ENCODE results near the gene CYBA. TPM values are rescaled to one million over a fixed set of nuclear protein-coding genes. Genes with fewer than 3 reads are reported as not detected.
"Not testable (repeated sequence)": the region's sequence is repeated elsewhere in the genome, so short reads cannot be mapped to it uniquely, and the experiment has no call there.

Gene CYBA
- total RNA-seq, 2 donors from 2014 or later: 126 to 177 TPM

GRCh38 chr16:88672776-88673175, 21.9 kb upstream of the CYBA start:
- Histone ChIP-seq H3K27me3 (no peaks in the 10 kb centered on the region), H3K27ac (no peak overlapping the region), H3K4me1 (no peaks in the 10 kb centered on the region), H3K4me3 (no peak overlapping the region), H3K36me3 (replicated peaks in 1 of 2; ENCODE audit: insufficient read depth in 1 of 2, low read depth in 2 of 2) (no peaks in the 10 kb centered on the region), H3K9me3 (no peaks in the 10 kb centered on the region)
- intact Hi-C loops (cut with DNase I): no loop called here
- TF ChIP-seq, protein P1, sequence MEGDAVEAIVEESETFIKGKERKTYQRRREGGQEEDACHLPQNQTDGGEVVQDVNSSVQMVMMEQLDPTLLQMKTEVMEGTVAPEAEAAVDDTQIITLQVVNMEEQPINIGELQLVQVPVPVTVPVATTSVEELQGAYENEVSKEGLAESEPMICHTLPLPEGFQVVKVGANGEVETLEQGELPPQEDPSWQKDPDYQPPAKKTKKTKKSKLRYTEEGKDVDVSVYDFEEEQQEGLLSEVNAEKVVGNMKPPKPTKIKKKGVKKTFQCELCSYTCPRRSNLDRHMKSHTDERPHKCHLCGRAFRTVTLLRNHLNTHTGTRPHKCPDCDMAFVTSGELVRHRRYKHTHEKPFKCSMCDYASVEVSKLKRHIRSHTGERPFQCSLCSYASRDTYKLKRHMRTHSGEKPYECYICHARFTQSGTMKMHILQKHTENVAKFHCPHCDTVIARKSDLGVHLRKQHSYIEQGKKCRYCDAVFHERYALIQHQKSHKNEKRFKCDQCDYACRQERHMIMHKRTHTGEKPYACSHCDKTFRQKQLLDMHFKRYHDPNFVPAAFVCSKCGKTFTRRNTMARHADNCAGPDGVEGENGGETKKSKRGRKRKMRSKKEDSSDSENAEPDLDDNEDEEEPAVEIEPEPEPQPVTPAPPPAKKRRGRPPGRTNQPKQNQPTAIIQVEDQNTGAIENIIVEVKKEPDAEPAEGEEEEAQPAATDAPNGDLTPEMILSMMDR (IDR thresholded peaks at IDR 0.05): peak in 3 of 7 experiments; percentile 12 to 42 (median 27)
- TF ChIP-seq POLR2A (IDR thresholded peaks at IDR 0.05): no peak
- no peak for ATAC-seq
- DNase-seq: peak in 1 of 4 donors; percentile 42
- WGBS, 2 donors: 59 to 63% methylated on average over 11 of the region's 11 CpGs

DNA sequence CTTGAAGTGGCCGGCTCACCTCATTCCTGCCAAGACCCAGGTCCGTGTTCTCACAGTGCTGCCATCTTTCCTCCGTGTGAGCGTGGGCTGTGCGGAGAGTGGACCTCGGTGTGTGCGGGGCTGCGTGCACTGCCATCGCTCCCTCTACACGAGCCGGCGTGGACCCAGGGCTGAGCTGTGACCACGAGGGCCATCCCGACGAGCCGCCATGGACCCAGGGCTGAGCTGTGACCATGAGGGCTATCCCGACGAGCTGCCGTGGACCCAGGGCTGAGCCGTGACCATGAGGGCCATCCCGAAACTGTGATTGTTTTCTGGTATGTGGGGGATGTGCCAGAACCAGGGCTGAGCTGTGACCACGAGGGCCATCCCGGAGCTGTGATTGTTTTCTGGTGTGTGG, 21.0 kb upstream of the CYBA start:
- intact Hi-C loops (cut with DNase I): no loop called here
- Histone ChIP-seq H3K4me3 (no peak overlapping the region), H3K27ac (no peak overlapping the region), H3K27me3 (no peaks in the 10 kb centered on the region), H3K36me3 (replicated peaks in 1 of 2; ENCODE audit: insufficient read depth in 1 of 2, low read depth in 2 of 2) (no peaks in the 10 kb centered on the region), H3K9me3 (no peaks in the 10 kb centered on the region), H3K4me1 (no peaks in the 10 kb centered on the region)
- TF ChIP-seq POLR2A (IDR thresholded peaks at IDR 0.05): no peak
- TF ChIP-seq, protein P1 (IDR thresholded peaks at IDR 0.05): no peak
- DNase-seq (no peak), ATAC-seq (no peak)
- 87 to 91% methylated on average over 12 to 23 of the region's 23 CpGs for WGBS, 2 donors

- DNase-seq: no peak
- intact Hi-C loops (cut with DNase I): no loop called here
- Histone ChIP-seq H3K4me1 (peaks cover 8% of the 10 kb centered on the region), H3K27me3 (no peaks in the 10 kb centered on the region), H3K9me3 (no peaks in the 10 kb centered on the region), H3K36me3 (replicated peaks in 1 of 2; ENCODE audit: insufficient read depth in 1 of 2, low read depth in 2 of 2) (no peaks in the 10 kb centered on the region), H3K27ac (no peak overlapping the region), H3K4me3 (no peak overlapping the region)
- no peak for TF ChIP-seq POLR2A (IDR thresholded peaks at IDR 0.05)
- TF ChIP-seq, protein P1 (IDR thresholded peaks at IDR 0.05): no peak
- no peak for ATAC-seq
- 76 to 85% methylated on average over 10 of the region's 10 CpGs for WGBS, 2 donors
Measured at GRCh38 chr16:88669980-88670379, 19.1 kb upstream of the CYBA start.

GRCh38 chr16:88669493-88669892, 18.6 kb upstream of the CYBA start:
- 85 to 90% methylated on average over 8 of the region's 8 CpGs for WGBS, 2 donors
- H3K27me3 ChIP-seq; H3K27ac ChIP-seq; intact Hi-C loops (cut with DNase I); ATAC-seq; DNase-seq; H3K4me3 ChIP-seq; H3K9me3 ChIP-seq; H3K36me3 ChIP-seq (replicated peaks in 1 of 2; ENCODE audit: insufficient read depth in 1 of 2, low read depth in 2 of 2): not testable (repeated sequence)
- peaks cover 13% of the 10 kb centered on the region for H3K4me1 ChIP-seq

DNA sequence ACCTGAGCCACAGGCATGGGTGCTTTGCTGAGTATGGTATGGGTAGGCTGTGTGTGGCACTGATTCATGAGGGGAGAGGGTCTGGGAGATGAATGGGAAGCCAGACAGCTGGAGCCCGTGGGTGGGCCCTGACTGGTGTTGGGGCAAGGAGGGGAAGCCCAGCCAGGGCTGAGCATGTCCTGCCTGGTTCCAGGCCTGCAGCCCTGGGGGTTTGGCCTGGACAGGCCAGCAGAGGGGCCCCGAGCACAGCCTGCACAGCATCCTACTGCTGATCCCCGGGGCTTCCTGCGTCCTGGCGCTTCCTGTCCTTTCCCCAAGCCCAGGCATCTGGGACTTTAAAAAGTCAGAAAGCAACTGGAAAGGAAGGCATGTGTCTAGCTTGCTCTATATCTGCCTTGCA, 16.6 kb upstream of the CYBA start:
- Histone ChIP-seq H3K27me3 (no peaks in the 10 kb centered on the region), H3K9me3 (no peaks in the 10 kb centered on the region)
- TF ChIP-seq, protein P1 (IDR thresholded peaks at IDR 0.05): no peak
- no peak for TF ChIP-seq POLR2A (IDR thresholded peaks at IDR 0.05)

More for the DNA sequence above, 16.6 kb upstream of the CYBA start:
- H3K4me3 ChIP-seq: no peak overlapping the region
- no peak for DNase-seq
- no peak overlapping the region for H3K27ac ChIP-seq
- ATAC-seq: no peak
- intact Hi-C loops (cut with DNase I): no loop called here
- H3K4me1 ChIP-seq: peaks cover 22% of the 10 kb centered on the region
- 75 to 100% methylated on average over 1 to 5 of the region's 5 CpGs for WGBS, 2 donors
- no peaks in the 10 kb centered on the region for H3K36me3 ChIP-seq (replicated peaks in 1 of 2; ENCODE audit: insufficient read depth in 1 of 2, low read depth in 2 of 2)

Data from body of pancreas (tissue), 4 donors.